Hindlimb muscle (tissue), 1 donor: Measurements from ENCODE around the gene CST9L. TPM values are rescaled to one million over a fixed set of nuclear protein-coding genes. Genes with fewer than 3 reads are reported as not detected.

Source experiments
- polyA plus RNA-seq: library from polyadenylated mRNA; unstranded; fragments of 120-200 nt; gene quantifications from one replicate; pipeline ENCODE4 v1.2.1, GENCODE V29; 2013; ENCODE audit not compliant: insufficient read length

The CST9L gene
- polyA plus RNA-seq, 1 donor: not detected

Other genes with a start within 250 kb of the CST9L start
- gene NXT1, start 217.7 kb downstream of the CST9L start, polyA plus RNA-seq: 11.1 TPM
- 10.8 TPM for gene GZF1, start 206.3 kb downstream of the CST9L start, polyA plus RNA-seq
- 8.1 TPM for gene NAPB, start 147.0 kb downstream of the CST9L start, polyA plus RNA-seq
- not detected for gene CSTL1, start 128.8 kb downstream of the CST9L start, polyA plus RNA-seq
- gene CST11, start 115.6 kb downstream of the CST9L start, polyA plus RNA-seq: not detected
- not detected for gene CST8, start 77.4 kb downstream of the CST9L start, polyA plus RNA-seq
- not detected for gene CST9, start 37.4 kb upstream of the CST9L start, polyA plus RNA-seq
- gene CST3, start 69.5 kb upstream of the CST9L start, polyA plus RNA-seq: 118 TPM
- gene CST4, start 120.6 kb upstream of the CST9L start, polyA plus RNA-seq: not detected
- gene CST1, start 182.5 kb upstream of the CST9L start, polyA plus RNA-seq: not detected